HEK293 (cell line): ENCODE data around the gene SPTA1.

Source experiments
- CTCF ChIA-PET: fragments of 350-600 bp; formaldehyde crosslinking; extraction: SDS; loops from one replicate; lab custom pipeline; 2021; ENCODE audit warnings: antibody characterized with exemption; lab: Yijun Ruan, JAX
- POLR2A ChIA-PET: fragments of 300-600 bp; formaldehyde crosslinking; extraction: SDS; loops from one replicate; lab custom pipeline; 2020; ENCODE audit warnings: antibody characterized with exemption, inconsistent platforms; lab: Yijun Ruan, JAX
- H3K27ac ChIP-seq: fragments of 200-500 bp; sonication (Bioruptor generic); 2 replicates; pipeline ENCODE4 v1.5.1; 2014; ENCODE audit warnings: low read depth, low read length, control low read depth, inconsistent platforms; ENCODE audit errors: extremely low read depth
- H3K36me3 ChIP-seq, 2 experiments: fragments of 200-500 bp in 1 of 2; sonication (Bioruptor generic) in 1 of 2; 1 replicate in 1 of 2; 2 replicates in 1 of 2; pipeline ENCODE4 v1.5.1; 2014 to 2017; ENCODE audit warnings: inconsistent platforms in 2 of 2, low read length in 2 of 2; ENCODE audit not compliant: control insufficient read depth in 2 of 2, insufficient read depth in 1 of 2
- H3K4me1 ChIP-seq: fragments of 200-500 bp; sonication (Bioruptor generic); 2 replicates; pipeline ENCODE4 v1.5.1; 2014; ENCODE audit warnings: mild to moderate bottlenecking, low read length, inconsistent platforms; ENCODE audit not compliant: control insufficient read depth, insufficient read depth
- H3K4me3 ChIP-seq: 2 replicates; pipeline ENCODE4 v1.5.1; 2011; ENCODE audit warnings: low read depth, mild to moderate bottlenecking, control low read depth, low read length, moderate library complexity
- H3K9me3 ChIP-seq: fragments of 200-500 bp; sonication (Bioruptor generic); 2 replicates; pipeline ENCODE4 v1.5.1; 2014; ENCODE audit warnings: low read depth, low read length, inconsistent platforms; ENCODE audit not compliant: control insufficient read depth, insufficient read depth
- BCL11B ChIP-seq: fragments of 450-650 bp; formaldehyde crosslinking; IDR thresholded peaks from 2 replicates; pipeline ENCODE4 v1.5.1; 2016; ENCODE audit warnings: low read depth, missing biosample characterization, missing genetic modification characterization
- GLI2 ChIP-seq: fragments of 450-650 bp; formaldehyde crosslinking; IDR thresholded peaks from 2 replicates; pipeline ENCODE4; 2017; ENCODE audit warnings: missing biosample characterization, missing genetic modification characterization, low read depth, borderline replicate concordance
- IKZF3 ChIP-seq: fragments of 450-650 bp; IDR thresholded peaks from 2 replicates; pipeline ENCODE4 v1.5.0; 2018; ENCODE audit warnings: missing biosample characterization, mild to moderate bottlenecking, missing genetic modification characterization, moderate library complexity
- ZBTB8A ChIP-seq: fragments of 450-650 bp; formaldehyde crosslinking; IDR thresholded peaks from 2 replicates; pipeline ENCODE4 v1.5.1; 2016; ENCODE audit warnings: missing biosample characterization, missing genetic modification characterization
- ZFP37 ChIP-seq: fragments of 450-650 bp; formaldehyde crosslinking; IDR thresholded peaks from 2 replicates; pipeline ENCODE4 v1.5.1; 2016; ENCODE audit warnings: missing biosample characterization, missing genetic modification characterization
- ZNF112 ChIP-seq: fragments of 450-650 bp; formaldehyde crosslinking; IDR thresholded peaks from 2 replicates; pipeline ENCODE4 v1.5.0; 2017; ENCODE audit warnings: missing biosample characterization, missing genetic modification characterization
- ZNF157 ChIP-seq: fragments of 450-650 bp; formaldehyde crosslinking; IDR thresholded peaks from 2 replicates; pipeline ENCODE4 v1.5.1; 2016; ENCODE audit warnings: missing biosample characterization, missing genetic modification characterization
- ZNF174 ChIP-seq: fragments of 450-650 bp; formaldehyde crosslinking; IDR thresholded peaks from 2 replicates; pipeline ENCODE4 v1.5.0; 2017; ENCODE audit warnings: missing biosample characterization, mild to moderate bottlenecking, missing genetic modification characterization
- ZNF19 ChIP-seq: fragments of 450-650 bp; formaldehyde crosslinking; IDR thresholded peaks from 2 replicates; pipeline ENCODE4; 2016; ENCODE audit warnings: missing biosample characterization, missing genetic modification characterization, low read depth
- ZNF23 ChIP-seq: fragments of 450-650 bp; formaldehyde crosslinking; IDR thresholded peaks from 2 replicates; pipeline ENCODE4 v1.5.1; 2016; ENCODE audit warnings: missing biosample characterization, missing genetic modification characterization, borderline replicate concordance
- ZNF248 ChIP-seq: fragments of 450-650 bp; formaldehyde crosslinking; IDR thresholded peaks from 2 replicates; pipeline ENCODE4 v1.5.1; 2017; ENCODE audit warnings: missing biosample characterization, missing genetic modification characterization
- ZNF302 ChIP-seq: fragments of 450-650 bp; formaldehyde crosslinking; IDR thresholded peaks from 2 replicates; pipeline ENCODE4 v1.5.1; 2016; ENCODE audit warnings: missing biosample characterization, missing genetic modification characterization, low read depth
- ZNF341 ChIP-seq: fragments of 450-650 bp; formaldehyde crosslinking; IDR thresholded peaks from 2 replicates; pipeline ENCODE4; 2016; ENCODE audit warnings: low read depth, missing biosample characterization, missing genetic modification characterization
- ZNF473 ChIP-seq: fragments of 450-650 bp; formaldehyde crosslinking; IDR thresholded peaks from 2 replicates; pipeline ENCODE4 v1.5.1; 2017; ENCODE audit warnings: missing biosample characterization, missing genetic modification characterization
- ZNF558 ChIP-seq: fragments of 450-650 bp; formaldehyde crosslinking; IDR thresholded peaks from 2 replicates; pipeline ENCODE4 v1.5.1; 2016; ENCODE audit warnings: missing biosample characterization, missing genetic modification characterization
- ZNF560 ChIP-seq: fragments of 450-650 bp; formaldehyde crosslinking; IDR thresholded peaks from 2 replicates; pipeline ENCODE4 v1.5.1; 2017; ENCODE audit warnings: missing biosample characterization, missing genetic modification characterization, borderline replicate concordance
- ZNF664 ChIP-seq: fragments of 450-650 bp; formaldehyde crosslinking; IDR thresholded peaks from 2 replicates; pipeline ENCODE4 v1.5.1; 2016; ENCODE audit warnings: missing biosample characterization, missing genetic modification characterization
- TF ChIP-seq, protein P1 (sequence below): fragments of 450-650 bp; formaldehyde crosslinking; IDR thresholded peaks from 2 replicates; pipeline ENCODE4 v1.5.1; 2016; ENCODE audit warnings: missing biosample characterization, missing genetic modification characterization
- TF ChIP-seq, protein P2 (sequence below): fragments of 450-650 bp; formaldehyde crosslinking; IDR thresholded peaks from 2 replicates; pipeline ENCODE4 v1.5.1; 2016; ENCODE audit warnings: missing biosample characterization, missing genetic modification characterization, borderline replicate concordance
- TF ChIP-seq, protein P3 (sequence below): fragments of 450-650 bp; formaldehyde crosslinking; IDR thresholded peaks from 2 replicates; pipeline ENCODE4; 2016; ENCODE audit warnings: missing biosample characterization, missing genetic modification characterization
- TF ChIP-seq, protein P4 (sequence below): fragments of 450-650 bp; formaldehyde crosslinking; IDR thresholded peaks from 2 replicates; pipeline ENCODE4 v1.5.1; 2016; ENCODE audit warnings: missing biosample characterization, missing genetic modification characterization
- TF ChIP-seq, protein P5 (sequence below): fragments of 450-650 bp; formaldehyde crosslinking; IDR thresholded peaks from 2 replicates; pipeline ENCODE4 v1.5.1; 2016; ENCODE audit warnings: missing biosample characterization, missing genetic modification characterization

SPTA1 gene

GRCh38 chr1:158714754-158715153 is 28.2 kb upstream of the SPTA1 start (continued):
- TF ChIP-seq, protein P1, sequence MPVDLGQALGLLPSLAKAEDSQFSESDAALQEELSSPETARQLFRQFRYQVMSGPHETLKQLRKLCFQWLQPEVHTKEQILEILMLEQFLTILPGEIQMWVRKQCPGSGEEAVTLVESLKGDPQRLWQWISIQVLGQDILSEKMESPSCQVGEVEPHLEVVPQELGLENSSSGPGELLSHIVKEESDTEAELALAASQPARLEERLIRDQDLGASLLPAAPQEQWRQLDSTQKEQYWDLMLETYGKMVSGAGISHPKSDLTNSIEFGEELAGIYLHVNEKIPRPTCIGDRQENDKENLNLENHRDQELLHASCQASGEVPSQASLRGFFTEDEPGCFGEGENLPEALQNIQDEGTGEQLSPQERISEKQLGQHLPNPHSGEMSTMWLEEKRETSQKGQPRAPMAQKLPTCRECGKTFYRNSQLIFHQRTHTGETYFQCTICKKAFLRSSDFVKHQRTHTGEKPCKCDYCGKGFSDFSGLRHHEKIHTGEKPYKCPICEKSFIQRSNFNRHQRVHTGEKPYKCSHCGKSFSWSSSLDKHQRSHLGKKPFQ = no peak
- TF ChIP-seq ZNF174 (tag by site-specific recombination) (no peak), ZNF558 (tag by site-specific recombination) (no peak), ZNF112 (tag by site-specific recombination) (no peak)

GRCh38 chr1:158711098-158711497 is 24.6 kb upstream of the SPTA1 start:
- POLR2A ChIA-PET = no interaction called here
- no peak overlapping the region for H3K27ac ChIP-seq
- CTCF ChIA-PET = no interaction called here
- TF ChIP-seq, protein P2, sequence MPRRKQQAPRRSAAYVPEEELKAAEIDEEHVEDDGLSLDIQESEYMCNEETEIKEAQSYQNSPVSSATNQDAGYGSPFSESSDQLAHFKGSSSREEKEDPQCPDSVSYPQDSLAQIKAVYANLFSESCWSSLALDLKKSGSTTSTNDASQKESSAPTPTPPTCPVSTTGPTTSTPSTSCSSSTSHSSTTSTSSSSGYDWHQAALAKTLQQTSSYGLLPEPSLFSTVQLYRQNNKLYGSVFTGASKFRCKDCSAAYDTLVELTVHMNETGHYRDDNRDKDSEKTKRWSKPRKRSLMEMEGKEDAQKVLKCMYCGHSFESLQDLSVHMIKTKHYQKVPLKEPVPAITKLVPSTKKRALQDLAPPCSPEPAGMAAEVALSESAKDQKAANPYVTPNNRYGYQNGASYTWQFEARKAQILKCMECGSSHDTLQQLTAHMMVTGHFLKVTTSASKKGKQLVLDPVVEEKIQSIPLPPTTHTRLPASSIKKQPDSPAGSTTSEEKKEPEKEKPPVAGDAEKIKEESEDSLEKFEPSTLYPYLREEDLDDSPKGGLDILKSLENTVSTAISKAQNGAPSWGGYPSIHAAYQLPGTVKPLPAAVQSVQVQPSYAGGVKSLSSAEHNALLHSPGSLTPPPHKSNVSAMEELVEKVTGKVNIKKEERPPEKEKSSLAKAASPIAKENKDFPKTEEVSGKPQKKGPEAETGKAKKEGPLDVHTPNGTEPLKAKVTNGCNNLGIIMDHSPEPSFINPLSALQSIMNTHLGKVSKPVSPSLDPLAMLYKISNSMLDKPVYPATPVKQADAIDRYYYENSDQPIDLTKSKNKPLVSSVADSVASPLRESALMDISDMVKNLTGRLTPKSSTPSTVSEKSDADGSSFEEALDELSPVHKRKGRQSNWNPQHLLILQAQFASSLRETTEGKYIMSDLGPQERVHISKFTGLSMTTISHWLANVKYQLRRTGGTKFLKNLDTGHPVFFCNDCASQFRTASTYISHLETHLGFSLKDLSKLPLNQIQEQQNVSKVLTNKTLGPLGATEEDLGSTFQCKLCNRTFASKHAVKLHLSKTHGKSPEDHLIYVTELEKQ (tag by site-specific recombination) = no peak
- no peaks in the 10 kb centered on the region for H3K9me3 ChIP-seq
- no peaks in the 10 kb centered on the region for H3K36me3 ChIP-seq
- no peaks in the 10 kb centered on the region for H3K4me1 ChIP-seq
- no peak overlapping the region for H3K4me3 ChIP-seq

DNA sequence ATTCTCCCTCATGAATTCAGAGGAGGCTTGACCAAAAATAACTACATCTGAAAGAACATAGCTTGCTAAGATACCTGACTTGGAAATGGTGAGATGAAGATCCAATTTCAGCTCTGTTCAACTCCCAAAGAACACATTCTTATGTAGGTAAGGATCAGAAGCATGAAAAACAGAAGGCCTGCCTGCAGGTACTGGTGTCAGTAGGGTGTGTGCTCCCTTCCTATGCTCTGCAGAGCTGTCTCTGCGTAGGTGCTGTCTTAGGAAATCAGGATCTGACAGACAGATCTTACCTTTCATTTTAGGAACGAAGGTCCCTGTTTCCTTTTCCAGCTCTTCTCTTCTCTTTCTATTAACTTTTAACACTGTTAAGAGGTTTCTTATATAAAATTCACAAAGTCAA is 19.6 kb upstream of the SPTA1 start:
- H3K4me1 ChIP-seq = no peaks in the 10 kb centered on the region
- no peak overlapping the region for H3K27ac ChIP-seq
- H3K36me3 ChIP-seq = no peaks in the 10 kb centered on the region
- ChIA-PET POLR2A (no interaction called here), CTCF (interaction anchor here (0.8 kb wide), 1 partner anchor 124 kb away, joined by 5 read pairs; no protein-coding TSS in a partner anchor)
- no peaks in the 10 kb centered on the region for H3K9me3 ChIP-seq
- TF ChIP-seq ZNF157 (tag by site-specific recombination) (no peak), ZNF248 (tag by site-specific recombination) (no peak), ZNF473 (tag by site-specific recombination) (no peak), ZNF664 (tag by site-specific recombination) (no peak), ZNF23 (tag by site-specific recombination) (no peak), ZFP37 (no peak), ZNF560 (tag by site-specific recombination) (no peak), BCL11B (no peak), IKZF3 (tag by site-specific recombination) (no peak), ZNF341 (tag by site-specific recombination) (no peak), ZBTB8A (tag by site-specific recombination) (no peak), ZNF302 (tag by site-specific recombination) (no peak), ZNF19 (tag by site-specific recombination) (no peak), GLI2 (tag by site-specific recombination) (no peak)
- TF ChIP-seq, protein P3, sequence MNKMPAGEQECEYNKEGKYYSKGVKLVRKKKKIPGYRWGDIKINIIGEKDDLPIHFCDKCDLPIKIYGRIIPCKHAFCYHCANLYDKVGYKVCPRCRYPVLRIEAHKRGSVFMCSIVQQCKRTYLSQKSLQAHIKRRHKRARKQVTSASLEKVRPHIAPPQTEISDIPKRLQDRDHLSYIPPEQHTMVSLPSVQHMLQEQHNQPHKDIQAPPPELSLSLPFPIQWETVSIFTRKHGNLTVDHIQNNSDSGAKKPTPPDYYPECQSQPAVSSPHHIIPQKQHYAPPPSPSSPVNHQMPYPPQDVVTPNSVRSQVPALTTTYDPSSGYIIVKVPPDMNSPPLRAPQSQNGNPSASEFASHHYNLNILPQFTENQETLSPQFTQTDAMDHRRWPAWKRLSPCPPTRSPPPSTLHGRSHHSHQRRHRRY = no peak
- TF ChIP-seq, protein P4, sequence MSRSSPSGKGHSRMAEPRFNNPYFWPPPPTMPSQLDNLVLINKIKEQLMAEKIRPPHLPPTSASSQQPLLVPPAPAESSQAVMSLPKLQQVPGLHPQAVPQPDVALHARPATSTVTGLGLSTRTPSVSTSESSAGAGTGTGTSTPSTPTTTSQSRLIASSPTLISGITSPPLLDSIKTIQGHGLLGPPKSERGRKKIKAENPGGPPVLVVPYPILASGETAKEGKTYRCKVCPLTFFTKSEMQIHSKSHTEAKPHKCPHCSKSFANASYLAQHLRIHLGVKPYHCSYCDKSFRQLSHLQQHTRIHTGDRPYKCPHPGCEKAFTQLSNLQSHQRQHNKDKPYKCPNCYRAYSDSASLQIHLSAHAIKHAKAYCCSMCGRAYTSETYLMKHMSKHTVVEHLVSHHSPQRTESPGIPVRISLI (tag by site-specific recombination) = no peak
- TF ChIP-seq, protein P5, sequence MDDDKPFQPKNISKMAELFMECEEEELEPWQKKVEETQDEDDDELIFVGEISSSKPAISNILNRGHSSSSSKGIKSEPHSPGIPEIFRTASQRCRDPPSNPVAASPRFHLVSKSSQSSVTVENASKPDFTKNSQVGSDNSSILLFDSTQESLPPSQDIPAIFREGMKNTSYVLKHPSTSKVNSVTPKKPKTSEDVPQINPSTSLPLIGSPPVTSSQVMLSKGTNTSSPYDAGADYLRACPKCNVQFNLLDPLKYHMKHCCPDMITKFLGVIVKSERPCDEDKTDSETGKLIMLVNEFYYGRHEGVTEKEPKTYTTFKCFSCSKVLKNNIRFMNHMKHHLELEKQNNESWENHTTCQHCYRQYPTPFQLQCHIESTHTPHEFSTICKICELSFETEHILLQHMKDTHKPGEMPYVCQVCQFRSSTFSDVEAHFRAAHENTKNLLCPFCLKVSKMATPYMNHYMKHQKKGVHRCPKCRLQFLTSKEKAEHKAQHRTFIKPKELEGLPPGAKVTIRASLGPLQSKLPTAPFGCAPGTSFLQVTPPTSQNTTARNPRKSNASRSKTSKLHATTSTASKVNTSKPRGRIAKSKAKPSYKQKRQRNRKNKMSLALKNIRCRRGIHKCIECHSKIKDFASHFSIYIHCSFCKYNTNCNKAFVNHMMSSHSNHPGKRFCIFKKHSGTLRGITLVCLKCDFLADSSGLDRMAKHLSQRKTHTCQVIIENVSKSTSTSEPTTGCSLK (tag by site-specific recombination) = no peak
- no peak overlapping the region for H3K4me3 ChIP-seq
